T-helper 17 cell (primary cell): ENCODE results near the gene MAP7. TPM values are rescaled to one million over a fixed set of nuclear protein-coding genes. Genes with fewer than 3 reads are reported as not detected.

Experiments used
- ATAC-seq: fragments of 150-1000 bp; cut with Tn5 transposase; 2 replicates; pipeline ENCODE4 v1.10.0; 2021; ENCODE audit warnings: mild to moderate bottlenecking, moderate library complexity
- DNase-seq, 3 donors: peaks; one replicate each; pipeline versions ENCODE4 v3.0.0 to v3.0.0-alpha.2; 2020 to 2021
- H3K9me3 ChIP-seq: one replicate; pipeline ENCODE4 v1.7.0; 2013; ENCODE audit warnings: low read length, mild to moderate bottlenecking; ENCODE audit not compliant: control insufficient read depth, poor library complexity, severe bottlenecking
- H3K27ac Mint-ChIP-seq: one replicate; pipeline ENCODE4 v1.8.0; 2022; ENCODE audit warnings: mild to moderate bottlenecking, moderate library complexity, mixed read lengths
- H3K27me3 Mint-ChIP-seq: one replicate; pipeline ENCODE4 v1.8.0; 2022; ENCODE audit warnings: mixed read lengths
- H3K36me3 Mint-ChIP-seq: one replicate; pipeline ENCODE4 v1.8.0; 2022; ENCODE audit warnings: low read depth, mixed read lengths
- H3K4me1 Mint-ChIP-seq: one replicate; pipeline ENCODE4 v1.8.0; 2022; ENCODE audit warnings: mild to moderate bottlenecking, mixed read lengths
- H3K4me3 Mint-ChIP-seq: one replicate; pipeline ENCODE4 v1.8.0; 2022; ENCODE audit warnings: mild to moderate bottlenecking, moderate library complexity, mixed read lengths
- total RNA-seq, 4 donors: library from RNA in 2 of 4; stranded (reverse) in 2 of 4; gene quantifications; one replicate each; pipeline ENCODE4 v1.2.3 and lab custom pipeline; 2022 to 2026

The MAP7 gene
- total RNA-seq, 2 donors from 2014 or later, result 0.26 to 0.27 TPM

DNA sequence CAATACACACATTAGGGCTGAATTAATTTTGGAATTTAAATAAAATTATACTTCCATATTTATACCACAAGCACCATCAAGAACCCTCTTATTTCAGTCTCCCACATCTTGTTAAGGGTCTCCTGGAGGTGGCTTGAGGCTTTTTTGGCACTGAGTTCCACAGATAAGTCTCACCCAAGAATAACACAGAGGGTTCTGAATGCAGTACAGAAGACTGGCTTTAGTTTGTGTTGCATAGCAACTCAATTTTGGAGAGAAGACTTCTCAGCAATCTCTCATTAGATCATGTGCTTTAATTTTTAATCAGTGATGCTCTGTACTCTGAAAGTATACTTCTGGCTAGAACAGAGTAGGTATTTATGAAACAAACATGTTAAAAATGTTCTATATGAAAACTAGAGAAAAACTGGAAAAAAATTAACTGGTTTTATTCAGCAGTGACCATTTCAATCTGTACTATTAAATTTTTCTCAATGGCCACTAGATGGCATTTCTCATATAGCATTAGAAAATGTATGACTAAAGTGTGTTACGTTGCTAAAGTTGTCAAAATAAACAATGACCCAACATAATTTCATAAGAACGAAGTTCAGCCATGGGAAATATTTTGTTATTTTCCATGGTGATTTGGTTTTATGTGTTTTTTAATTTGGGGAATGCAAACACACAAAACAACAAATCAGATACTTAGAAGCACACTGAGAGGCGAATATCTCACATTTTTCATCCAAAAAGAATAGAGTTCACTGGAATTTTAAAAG is 32.7 kb upstream of the MAP7 start:
- no peak overlapping the region for H3K27ac Mint-ChIP-seq
- peaks cover 4% of the 10 kb centered on the region for H3K4me1 Mint-ChIP-seq
- no peaks in the 10 kb centered on the region for H3K9me3 ChIP-seq
- no peaks in the 10 kb centered on the region for H3K27me3 Mint-ChIP-seq
- H3K36me3 Mint-ChIP-seq, result peaks cover 22% of the 10 kb centered on the region
- ATAC-seq (peak; percentile 33), DNase-seq (no peak)
- H3K4me3 Mint-ChIP-seq, result no peak overlapping the region

- no peaks in the 10 kb centered on the region for H3K9me3 ChIP-seq
- H3K4me1 Mint-ChIP-seq, result peaks cover 4% of the 10 kb centered on the region
- no peak for DNase-seq
- peaks cover 30% of the 10 kb centered on the region for H3K36me3 Mint-ChIP-seq
- H3K27ac Mint-ChIP-seq, result no peak overlapping the region
- no peak for ATAC-seq
- no peak overlapping the region for H3K4me3 Mint-ChIP-seq
- no peaks in the 10 kb centered on the region for H3K27me3 Mint-ChIP-seq
These were observed 29.6 kb upstream of the MAP7 start for GRCh38 chr6:136579800-136580199.

DNA sequence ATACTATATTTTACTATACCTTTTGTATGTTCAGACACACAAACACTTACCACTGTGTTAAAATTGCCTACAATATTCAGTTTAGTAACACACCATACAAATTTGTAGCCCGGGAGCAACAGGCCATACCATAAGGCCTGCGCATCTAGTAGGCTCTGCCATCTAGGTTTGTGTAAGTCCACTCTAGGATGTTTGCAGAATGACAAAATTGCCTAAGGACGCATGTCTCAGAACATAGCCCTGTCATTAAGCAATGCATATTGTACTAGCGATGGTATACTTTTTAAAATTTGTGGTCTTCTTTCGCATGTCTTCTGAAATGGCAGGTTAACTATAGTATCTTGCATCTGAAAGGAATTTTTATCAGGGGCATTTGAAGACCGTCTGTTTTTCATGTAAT is 26.6 kb upstream of the MAP7 start:
- no peaks in the 10 kb centered on the region for H3K27me3 Mint-ChIP-seq
- no peaks in the 10 kb centered on the region for H3K9me3 ChIP-seq
- peaks cover 25% of the 10 kb centered on the region for H3K36me3 Mint-ChIP-seq
- ATAC-seq (no peak), DNase-seq (no peak)
- H3K4me1 Mint-ChIP-seq, result no peaks in the 10 kb centered on the region
- H3K27ac Mint-ChIP-seq, result peak overlapping the region; percentile 41
- no peak overlapping the region for H3K4me3 Mint-ChIP-seq

- no peaks in the 10 kb centered on the region for H3K9me3 ChIP-seq
- Mint-ChIP-seq H3K36me3 (peaks cover 18% of the 10 kb centered on the region), H3K4me3 (no peak overlapping the region), H3K27me3 (no peaks in the 10 kb centered on the region), H3K27ac (no peak overlapping the region), H3K4me1 (peaks cover 5% of the 10 kb centered on the region)
- ATAC-seq, result no peak
- DNase-seq, result no peak
These were observed 21.3 kb upstream of the MAP7 start for GRCh38 chr6:136571496-136571895.

GRCh38 chr6:136571065-136571464 is 20.8 kb upstream of the MAP7 start:
- H3K27me3 Mint-ChIP-seq, result no peaks in the 10 kb centered on the region
- H3K36me3 Mint-ChIP-seq, result peaks cover 18% of the 10 kb centered on the region

GRCh38 chr6:136568129-136568528 is 17.9 kb upstream of the MAP7 start:
- DNase-seq, result no peak

More at GRCh38 chr6:136571065-136571464, 20.8 kb upstream of the MAP7 start:
- Mint-ChIP-seq H3K27ac (no peak overlapping the region), H3K4me3 (no peak overlapping the region), H3K4me1 (peaks cover 5% of the 10 kb centered on the region)
- H3K9me3 ChIP-seq, result no peaks in the 10 kb centered on the region
- DNase-seq, result no peak
- no peak for ATAC-seq

DNA sequence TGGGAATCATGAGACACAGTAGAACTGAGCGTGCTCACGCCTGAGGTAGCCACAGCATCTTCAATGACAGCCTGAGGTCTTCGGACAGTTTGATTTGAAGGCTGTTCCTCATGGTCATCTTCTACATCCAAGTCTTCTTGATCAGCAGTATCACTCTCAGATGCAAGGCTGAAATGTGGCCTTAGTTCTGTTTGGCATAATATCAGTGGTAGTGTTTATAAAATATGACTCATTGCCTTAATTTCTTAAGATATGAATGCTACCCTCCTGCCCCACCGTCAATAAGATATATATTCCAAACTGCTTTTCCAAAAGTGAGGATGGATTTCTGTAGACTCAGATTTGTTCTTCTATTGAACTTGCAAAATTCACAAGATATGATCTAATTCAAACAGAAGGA is 17.5 kb upstream of the MAP7 start:
- peaks cover 8% of the 10 kb centered on the region for H3K36me3 Mint-ChIP-seq
- no peak overlapping the region for H3K27ac Mint-ChIP-seq
- H3K4me1 Mint-ChIP-seq, result peaks cover 15% of the 10 kb centered on the region
- ATAC-seq (no peak), DNase-seq (no peak)
- H3K9me3 ChIP-seq, result no peaks in the 10 kb centered on the region
- no peak overlapping the region for H3K4me3 Mint-ChIP-seq
- no peaks in the 10 kb centered on the region for H3K27me3 Mint-ChIP-seq

More at GRCh38 chr6:136568129-136568528, 17.9 kb upstream of the MAP7 start:
- H3K9me3 ChIP-seq, result no peaks in the 10 kb centered on the region
- H3K4me1 Mint-ChIP-seq, result peaks cover 15% of the 10 kb centered on the region
- no peak overlapping the region for H3K4me3 Mint-ChIP-seq
- peak overlapping the region; percentile 54 for H3K27ac Mint-ChIP-seq
- H3K27me3 Mint-ChIP-seq, result no peaks in the 10 kb centered on the region
- ATAC-seq, result no peak
- H3K36me3 Mint-ChIP-seq, result peaks cover 8% of the 10 kb centered on the region

- no peak overlapping the region for H3K4me3 Mint-ChIP-seq
- H3K27ac Mint-ChIP-seq, result no peak overlapping the region
- DNase-seq, result no peak
- ATAC-seq, result no peak
- no peaks in the 10 kb centered on the region for H3K27me3 Mint-ChIP-seq
- H3K9me3 ChIP-seq, result no peaks in the 10 kb centered on the region
- H3K4me1 Mint-ChIP-seq, result peaks cover 15% of the 10 kb centered on the region
- peaks cover 8% of the 10 kb centered on the region for H3K36me3 Mint-ChIP-seq
These were observed 16.6 kb upstream of the MAP7 start for GRCh38 chr6:136566851-136567250.

DNA sequence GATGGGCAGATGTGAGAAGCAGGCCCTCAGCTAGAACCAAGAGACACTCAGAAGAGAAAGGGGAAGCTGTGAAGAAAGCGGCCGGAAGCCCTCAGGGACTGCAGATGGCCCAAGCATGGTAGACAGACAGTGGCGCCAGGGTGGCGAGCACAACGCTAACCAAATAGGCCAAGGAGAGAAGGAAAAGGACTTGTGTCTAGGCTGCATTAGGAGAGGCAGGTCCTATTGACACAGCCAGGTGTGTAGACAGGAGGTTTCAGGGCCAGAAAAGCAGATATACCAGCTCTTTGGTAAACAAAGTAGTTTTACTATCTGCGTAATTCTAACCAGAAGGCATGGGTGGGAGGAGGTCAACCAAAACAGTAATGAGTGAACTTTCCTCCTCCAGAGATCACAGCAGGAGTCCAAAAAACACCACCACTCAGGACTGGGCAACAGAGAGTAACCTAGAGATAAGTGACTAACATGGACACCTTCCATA is 15.8 kb upstream of the MAP7 start:
- Mint-ChIP-seq H3K4me3 (no peak overlapping the region), H3K27ac (peak overlapping the region; percentile 59), H3K4me1 (peaks cover 15% of the 10 kb centered on the region), H3K36me3 (peaks cover 10% of the 10 kb centered on the region), H3K27me3 (no peaks in the 10 kb centered on the region)
- H3K9me3 ChIP-seq, result no peaks in the 10 kb centered on the region
- DNase-seq (no peak), ATAC-seq (no peak)

GRCh38 chr6:136564180-136564579 is 14.0 kb upstream of the MAP7 start:
- H3K4me3 Mint-ChIP-seq, result no peak overlapping the region
- ATAC-seq, result no peak
- H3K27ac Mint-ChIP-seq, result no peak overlapping the region
- H3K9me3 ChIP-seq, result no peaks in the 10 kb centered on the region
- H3K4me1 Mint-ChIP-seq, result peaks cover 15% of the 10 kb centered on the region
- no peaks in the 10 kb centered on the region for H3K27me3 Mint-ChIP-seq
- DNase-seq, result no peak
- H3K36me3 Mint-ChIP-seq, result peaks cover 8% of the 10 kb centered on the region

- no peaks in the 10 kb centered on the region for H3K27me3 Mint-ChIP-seq
- ATAC-seq, result no peak
- peaks cover 8% of the 10 kb centered on the region for H3K36me3 Mint-ChIP-seq
- H3K4me3 Mint-ChIP-seq, result no peak overlapping the region
- no peak for DNase-seq
- H3K9me3 ChIP-seq, result no peaks in the 10 kb centered on the region
- peaks cover 15% of the 10 kb centered on the region for H3K4me1 Mint-ChIP-seq
- H3K27ac Mint-ChIP-seq, result no peak overlapping the region
These were observed 13.3 kb upstream of the MAP7 start for GRCh38 chr6:136563386-136564152.

- no peaks in the 10 kb centered on the region for H3K27me3 Mint-ChIP-seq
- H3K36me3 Mint-ChIP-seq, result peaks cover 11% of the 10 kb centered on the region
- DNase-seq, result no peak
- peaks cover 12% of the 10 kb centered on the region for H3K4me1 Mint-ChIP-seq
- ATAC-seq, result no peak
- no peak overlapping the region for H3K27ac Mint-ChIP-seq
- H3K4me3 Mint-ChIP-seq, result no peak overlapping the region
- no peaks in the 10 kb centered on the region for H3K9me3 ChIP-seq
These were observed 12.0 kb upstream of the MAP7 start for GRCh38 chr6:136562211-136562610.

GRCh38 chr6:136553166-136553787 is 3.1 kb upstream of the MAP7 start:
- Mint-ChIP-seq H3K36me3 (peaks cover 5% of the 10 kb centered on the region), H3K27ac (peak overlapping the region; percentile 45), H3K27me3 (peaks cover 12% of the 10 kb centered on the region), H3K4me1 (peaks cover 7% of the 10 kb centered on the region), H3K4me3 (no peak overlapping the region)
- ATAC-seq (no peak), DNase-seq (no peak)
- no peaks in the 10 kb centered on the region for H3K9me3 ChIP-seq
